ENCODE data around the gene MERTK. TPM values are rescaled to one million over a fixed set of nuclear protein-coding genes. Genes with fewer than 3 reads are reported as not detected.

MERTK gene
- total RNA-seq, 2 donors from 2014 or later: 47.1 to 69.9 TPM

GRCh38 chr2:111912547-111912946, 14.1 kb downstream of the MERTK start:
- peaks cover 0 to 26% of the 10 kb centered on the region in 2 donors for H3K4me1 ChIP-seq (ENCODE audit: control insufficient read depth in 1 of 2, low read depth in 2 of 2)
- ATAC-seq (ENCODE audit: insufficient number of reproducible peaks, low FRiP score, low read depth) (no peak), DNase-seq (ENCODE audit: low spot score) (no peak)
- H3K9me3 ChIP-seq: no peaks in the 10 kb centered on the region
- H3K36me3 ChIP-seq: no peaks in the 10 kb centered on the region
- no peak overlapping the region for H3K4me3 ChIP-seq
- H3K27me3 ChIP-seq (replicated peaks; ENCODE audit: insufficient read depth): no peaks in the 10 kb centered on the region
- TF ChIP-seq CTCF (IDR thresholded peaks at IDR 0.05): no peak
- no peak overlapping the region for H3K27ac ChIP-seq

GRCh38 chr2:111917106-111917505, 18.7 kb downstream of the MERTK start:
- H3K4me1 ChIP-seq (ENCODE audit: control insufficient read depth in 1 of 2, low read depth in 2 of 2): peaks cover 0 to 7% of the 10 kb centered on the region in 2 donors
- ATAC-seq (ENCODE audit: insufficient number of reproducible peaks, low FRiP score, low read depth) (no peak), DNase-seq (ENCODE audit: low spot score) (no peak)
- H3K27me3 ChIP-seq (replicated peaks; ENCODE audit: insufficient read depth): no peaks in the 10 kb centered on the region
- no peak for TF ChIP-seq CTCF (IDR thresholded peaks at IDR 0.05)
- no peaks in the 10 kb centered on the region for H3K36me3 ChIP-seq
- H3K4me3 ChIP-seq: no peak overlapping the region
- no peaks in the 10 kb centered on the region for H3K9me3 ChIP-seq
- no peak overlapping the region for H3K27ac ChIP-seq

- H3K36me3 ChIP-seq: no peaks in the 10 kb centered on the region
- ATAC-seq (ENCODE audit: insufficient number of reproducible peaks, low FRiP score, low read depth) (no peak), DNase-seq (ENCODE audit: low spot score) (no peak)
- no peak overlapping the region for H3K27ac ChIP-seq
- H3K9me3 ChIP-seq: no peaks in the 10 kb centered on the region
- no peak overlapping the region for H3K4me3 ChIP-seq
- no peak for TF ChIP-seq CTCF (IDR thresholded peaks at IDR 0.05)
- H3K27me3 ChIP-seq (replicated peaks; ENCODE audit: insufficient read depth): no peaks in the 10 kb centered on the region
- peaks cover 0 to 7% of the 10 kb centered on the region in 2 donors for H3K4me1 ChIP-seq (ENCODE audit: control insufficient read depth in 1 of 2, low read depth in 2 of 2)
These were observed 20.0 kb downstream of the MERTK start for GRCh38 chr2:111918383-111918806.

- ATAC-seq (ENCODE audit: insufficient number of reproducible peaks, low FRiP score, low read depth): no peak
These were observed 21.0 kb downstream of the MERTK start for GRCh38 chr2:111919365-111919764.

More at GRCh38 chr2:111919365-111919764, 21.0 kb downstream of the MERTK start:
- no peak for TF ChIP-seq CTCF (IDR thresholded peaks at IDR 0.05)
- Histone ChIP-seq H3K36me3 (no peaks in the 10 kb centered on the region), H3K27me3 (replicated peaks; ENCODE audit: insufficient read depth) (no peaks in the 10 kb centered on the region), H3K27ac (no peak overlapping the region), H3K4me3 (no peak overlapping the region), H3K4me1 (ENCODE audit: control insufficient read depth in 1 of 2, low read depth in 2 of 2) (peaks cover 0 to 7% of the 10 kb centered on the region in 2 donors), H3K9me3 (no peaks in the 10 kb centered on the region)
- DNase-seq (ENCODE audit: low spot score): no peak

All from thoracic aorta (tissue), 2 donors.